ENCODE data around the gene EHMT1.

GRCh38 chr9:137853392-137853995 is 234.7 kb downstream of the EHMT1 start:
- no peak for TF ChIP-seq SUZ12 (IDR thresholded peaks at IDR 0.05; ENCODE audit: extremely low read depth, insufficient read depth, insufficient read length)
- TF ChIP-seq ZNF274 (IDR thresholded peaks at IDR 0.05; ENCODE audit: low read depth, low read length) = no peak
- TF ChIP-seq YY1 (IDR thresholded peaks at IDR 0.05; ENCODE audit: insufficient read depth, insufficient read length) = no peak

All from NT2/D1 (cell line).